ENCODE results near the gene RBM12.

DNA sequence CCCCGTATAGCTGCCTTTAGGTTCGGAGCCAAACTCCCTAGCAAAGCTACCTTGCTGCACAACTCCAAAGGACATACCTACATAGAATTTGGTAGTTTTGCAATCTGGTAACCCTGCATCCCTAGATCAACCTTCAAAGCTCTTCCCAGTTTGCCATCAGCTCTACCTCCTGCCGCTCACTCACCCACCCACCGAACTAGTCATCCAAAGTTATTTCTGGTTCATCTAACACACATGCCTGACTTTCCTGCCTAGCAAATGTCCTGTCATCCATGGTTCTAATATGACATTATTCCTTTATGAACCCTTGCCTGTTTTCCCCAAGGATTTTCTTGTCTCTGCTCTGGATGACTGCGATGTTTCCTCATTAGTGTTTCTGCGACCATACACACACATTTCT is 27.4 kb downstream of the RBM12 start:
- no peak for TF ChIP-seq POLR2A (IDR thresholded peaks at IDR 0.05)
- TF ChIP-seq, protein P1, sequence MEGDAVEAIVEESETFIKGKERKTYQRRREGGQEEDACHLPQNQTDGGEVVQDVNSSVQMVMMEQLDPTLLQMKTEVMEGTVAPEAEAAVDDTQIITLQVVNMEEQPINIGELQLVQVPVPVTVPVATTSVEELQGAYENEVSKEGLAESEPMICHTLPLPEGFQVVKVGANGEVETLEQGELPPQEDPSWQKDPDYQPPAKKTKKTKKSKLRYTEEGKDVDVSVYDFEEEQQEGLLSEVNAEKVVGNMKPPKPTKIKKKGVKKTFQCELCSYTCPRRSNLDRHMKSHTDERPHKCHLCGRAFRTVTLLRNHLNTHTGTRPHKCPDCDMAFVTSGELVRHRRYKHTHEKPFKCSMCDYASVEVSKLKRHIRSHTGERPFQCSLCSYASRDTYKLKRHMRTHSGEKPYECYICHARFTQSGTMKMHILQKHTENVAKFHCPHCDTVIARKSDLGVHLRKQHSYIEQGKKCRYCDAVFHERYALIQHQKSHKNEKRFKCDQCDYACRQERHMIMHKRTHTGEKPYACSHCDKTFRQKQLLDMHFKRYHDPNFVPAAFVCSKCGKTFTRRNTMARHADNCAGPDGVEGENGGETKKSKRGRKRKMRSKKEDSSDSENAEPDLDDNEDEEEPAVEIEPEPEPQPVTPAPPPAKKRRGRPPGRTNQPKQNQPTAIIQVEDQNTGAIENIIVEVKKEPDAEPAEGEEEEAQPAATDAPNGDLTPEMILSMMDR (IDR thresholded peaks at IDR 0.05) = no peak

Measured in heart left ventricle (tissue), 13 donors.